Heart left ventricle (tissue), 16 donors: ENCODE measurements around the gene ANGPTL8. TPM values are rescaled to one million over a fixed set of nuclear protein-coding genes. Genes with fewer than 3 reads are reported as not detected.

Source experiments
- ATAC-seq, 4 donors: fragments of 200-7000 bp; cut with Tn5 transposase; one replicate each; pipeline ENCODE4 v1.9.1; 2020 to 2022; ENCODE audit warnings: moderate library complexity in 4 of 4, mild to moderate bottlenecking in 3 of 4, moderate number of reproducible peaks in 1 of 4
- DNase-seq, 5 donors: peaks; one replicate each; pipeline ENCODE4 v3.0.0-alpha.2; 2020
- H3K27ac ChIP-seq, 12 donors: fragments of 200-600 bp; sonication (generic) in 4 of 12; one replicate each; pipeline versions ENCODE4 v1.5.0 to v1.8.0; 2016 to 2022; ENCODE audit warnings: mild to moderate bottlenecking in 2 of 12
- H3K27me3 ChIP-seq, 9 donors: fragments of 200-600 bp; sonication (generic) in 2 of 9; one replicate each; pipeline versions ENCODE4 v1.5.1 to v1.8.0; 2016 to 2022; ENCODE audit warnings: mild to moderate bottlenecking in 3 of 9
- H3K36me3 ChIP-seq, 9 donors: fragments of 200-600 bp; sonication (generic) in 2 of 9; one replicate each; pipeline versions ENCODE4 v1.5.0 to v1.8.0; 2018 to 2022; ENCODE audit warnings: mild to moderate bottlenecking in 2 of 9
- H3K4me1 ChIP-seq, 12 donors: fragments of 200-600 bp; sonication (generic) in 4 of 12; one replicate each; pipeline versions ENCODE4 v1.5.0 to v1.8.0; 2016 to 2022; ENCODE audit warnings: mild to moderate bottlenecking in 3 of 12
- H3K4me3 ChIP-seq, 12 donors: fragments of 200-600 bp; sonication (generic) in 4 of 12; one replicate each; pipeline versions ENCODE4 v1.5.0 to v1.8.0; 2017 to 2022; ENCODE audit warnings: mild to moderate bottlenecking in 9 of 12, moderate library complexity in 4 of 12
- H3K9me3 ChIP-seq, 12 donors: fragments of 200-600 bp; sonication (generic) in 4 of 12; one replicate each; pipeline versions ENCODE4 v1.5.0 to v1.8.0; 2016 to 2022; ENCODE audit warnings: mild to moderate bottlenecking in 1 of 12
- POLR2A ChIP-seq, 2 donors: fragments of 450-650 bp; IDR thresholded peaks; one replicate each; pipeline ENCODE4 v1.6.1; 2017; ENCODE audit warnings: antibody characterized with exemption in 2 of 2, mild to moderate bottlenecking in 2 of 2, moderate library complexity in 2 of 2
- WGBS, 4 donors: extraction: QIAGEN DNeasy Blood & Tissue Kit in 2 of 4; methylation state at CpG; one replicate each; pipeline versions ENCODE4 v1.1.5 to v1.1.7; 2013 to 2018; 5-methylcytosine and 5-hydroxymethylcytosine counted together
- intact Hi-C, 10 donors: fragments of 100-400 bp; cut with DNase I; formaldehyde crosslinking; loops; one replicate each; pipeline versions ENCODE4 v1.11.1 to v1.14.2; 2022
- polyA plus RNA-seq, 2 donors: library from polyadenylated mRNA; stranded (reverse); fragments of 200-250 nt; gene quantifications; one replicate each; pipeline ENCODE4 v1.2.3, GENCODE V29; 2013
- total RNA-seq, 9 donors: library from RNA; depleted of rRNA in 2 of 9; stranded (reverse); fragments of >200 nt in 2 of 9; fragmentation: NEBNext Ultra II Directional in 3 of 9; extraction: Animal tissue kit (Norgen Biotek cat#: 25700) in 3 of 9; gene quantifications; one replicate each; pipeline versions ENCODE4 v1.1.0 to v1.2.4, GENCODE V29; 2016 to 2023
- TF ChIP-seq, protein P1 (sequence below), 12 donors: fragments of 200-600 bp; sonication (generic) in 4 of 12; IDR thresholded peaks; one replicate each; pipeline versions ENCODE4 v1.5.0 to v1.8.0; 2018 to 2022; ENCODE audit warnings: antibody characterized with exemption in 12 of 12, mild to moderate bottlenecking in 5 of 12
- donor health status: ischemic (EF 13 %, LVEDD 7.1; RV severe dilation, severe dysfunction).
- donor health status: healthy with polysubstance abuse.
- donor health status: DM: no; HTN: yes; CAD: no.
- donor health status: DM: no; HTN: no; CAD: no.
- donor health status: ischemic (EF 25% LVEDD 6.9; RV normal size, moderate dysfunction).
- donor health status: ischemic (EF 25% LVEDD 5.7; RV mildly dilated, moderate dysfunction).
- donor health status: healthy.
- donor health status: DM: yes; HTN: yes; CAD: no.
- donor health status: ischemic (EF 35%, LVEDD 5.7; RV mildly dilated, moderate dysfunction).
- donor health status: nonischemic (EF 11% LVEDD 7.7; RV severe dilation, severe dysfunction).
- donor health status: DM: yes; HTN: yes; CAD: no.
- donor health status: PGD.
- donor health status: ischemic (EF 29% LVEDD 5.4; RV normal size, mild dysfunction).
- donor health status: nonischemic (EF 23%, LVEDD 6.1; RV moderate dilation, normal function).

ANGPTL8 gene
- total and polyA plus RNA-seq, 11 donors = 0.61 to 10.2 (median 6.3) TPM; not detected in 8

DNA sequence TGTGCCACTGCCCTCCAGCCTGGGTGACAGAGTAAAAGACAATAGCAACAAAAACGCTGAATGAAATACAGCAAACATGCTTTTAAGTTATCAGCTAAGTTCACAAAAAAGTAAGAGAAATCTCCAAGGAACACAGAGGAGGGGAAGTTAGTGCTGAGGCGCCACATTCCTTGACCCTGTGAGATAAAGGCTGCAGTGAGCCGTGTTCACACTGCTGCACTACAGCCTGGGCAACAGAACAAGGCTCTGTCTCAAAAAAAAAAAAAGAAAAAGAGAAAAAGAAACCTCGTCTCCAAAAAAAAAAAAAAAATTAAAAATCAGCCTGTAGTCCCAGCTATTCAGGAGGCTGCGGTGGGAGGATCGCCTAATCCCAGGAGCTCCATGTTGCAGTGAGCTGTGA, 39.3 kb downstream of the ANGPTL8 start:
- DNase-seq = no peak

DNA sequence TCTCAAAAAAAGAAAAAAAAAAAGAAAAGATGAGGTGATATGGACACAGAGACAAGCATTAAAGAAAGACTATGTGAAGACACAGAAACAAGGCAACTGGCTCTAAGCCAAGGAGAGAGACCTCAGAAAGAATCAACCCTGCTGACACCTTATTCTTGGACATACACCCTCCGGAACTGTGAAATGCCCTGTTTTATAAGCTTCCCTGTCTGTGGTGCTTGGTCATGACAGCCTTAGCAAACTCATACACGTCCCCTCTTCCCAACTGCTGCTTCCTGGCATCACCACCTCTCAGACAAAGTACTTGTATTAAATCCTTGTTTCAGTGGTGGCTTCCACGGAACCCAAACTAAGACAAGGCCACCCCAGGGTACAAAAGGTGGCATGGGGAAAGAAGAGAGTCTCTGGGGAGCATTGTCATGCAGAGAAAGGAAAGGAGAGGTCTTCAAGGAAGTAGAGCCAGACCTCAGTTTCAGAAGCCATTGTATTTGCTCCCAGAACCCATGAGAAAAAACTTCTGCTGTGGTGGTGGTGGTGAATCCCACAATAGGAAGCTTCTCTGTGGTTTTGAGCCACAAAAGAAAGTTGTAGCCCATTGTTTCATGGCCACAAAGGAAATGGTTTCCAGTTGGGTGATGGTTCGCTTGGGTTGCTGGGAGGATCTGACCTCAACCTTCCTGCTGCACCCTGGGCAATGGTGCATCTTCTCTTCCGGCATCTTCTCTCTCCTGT, 40.3 kb downstream of the ANGPTL8 start:
- H3K36me3 ChIP-seq = no peaks in the 10 kb centered on the region
- H3K9me3 ChIP-seq = no peaks in the 10 kb centered on the region
- intact Hi-C loops = loop anchor here in 3 of 10 donors (2.0 to 10.0 kb wide), 2 partner anchors 37 to 145 kb away; no protein-coding TSS in a partner anchor
- TF ChIP-seq, protein P1, sequence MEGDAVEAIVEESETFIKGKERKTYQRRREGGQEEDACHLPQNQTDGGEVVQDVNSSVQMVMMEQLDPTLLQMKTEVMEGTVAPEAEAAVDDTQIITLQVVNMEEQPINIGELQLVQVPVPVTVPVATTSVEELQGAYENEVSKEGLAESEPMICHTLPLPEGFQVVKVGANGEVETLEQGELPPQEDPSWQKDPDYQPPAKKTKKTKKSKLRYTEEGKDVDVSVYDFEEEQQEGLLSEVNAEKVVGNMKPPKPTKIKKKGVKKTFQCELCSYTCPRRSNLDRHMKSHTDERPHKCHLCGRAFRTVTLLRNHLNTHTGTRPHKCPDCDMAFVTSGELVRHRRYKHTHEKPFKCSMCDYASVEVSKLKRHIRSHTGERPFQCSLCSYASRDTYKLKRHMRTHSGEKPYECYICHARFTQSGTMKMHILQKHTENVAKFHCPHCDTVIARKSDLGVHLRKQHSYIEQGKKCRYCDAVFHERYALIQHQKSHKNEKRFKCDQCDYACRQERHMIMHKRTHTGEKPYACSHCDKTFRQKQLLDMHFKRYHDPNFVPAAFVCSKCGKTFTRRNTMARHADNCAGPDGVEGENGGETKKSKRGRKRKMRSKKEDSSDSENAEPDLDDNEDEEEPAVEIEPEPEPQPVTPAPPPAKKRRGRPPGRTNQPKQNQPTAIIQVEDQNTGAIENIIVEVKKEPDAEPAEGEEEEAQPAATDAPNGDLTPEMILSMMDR (IDR thresholded peaks at IDR 0.05) = no peak
- TF ChIP-seq POLR2A (IDR thresholded peaks at IDR 0.05) = no peak
- H3K27ac ChIP-seq = peak overlapping the region in 10 of 12 donors; percentile 7 to 66 (median 48)
- no peak overlapping the region for H3K4me3 ChIP-seq
- 58 to 81% (median 70%) methylated on average over 5 of the region's 5 CpGs for WGBS, 4 donors
- ATAC-seq = peak in 1 of 4 donors; percentile 13
- DNase-seq = no peak
- H3K4me1 ChIP-seq = peaks cover 0 to 22% (median 12%) of the 10 kb centered on the region in 12 donors
- H3K27me3 ChIP-seq = peaks cover 0 to 23% (median 0%) of the 10 kb centered on the region in 9 donors

More for the DNA sequence above, 39.3 kb downstream of the ANGPTL8 start:
- H3K27me3 ChIP-seq = peaks cover 0 to 23% (median 0%) of the 10 kb centered on the region in 9 donors
- peak in 3 of 4 donors; percentile 60 to 83 (median 64) for ATAC-seq
- peak overlapping the region in 6 of 12 donors; percentile 7 to 66 (median 48) for H3K27ac ChIP-seq
- H3K9me3 ChIP-seq = no peaks in the 10 kb centered on the region
- no peak overlapping the region for H3K4me3 ChIP-seq
- H3K4me1 ChIP-seq = peaks cover 0 to 18% (median 10%) of the 10 kb centered on the region in 12 donors
- 30 to 34% (median 31%) methylated on average over 6 of the region's 6 CpGs for WGBS, 4 donors
- no peaks in the 10 kb centered on the region for H3K36me3 ChIP-seq
- intact Hi-C loops = loop anchor here in 1 of 10 donors (2.0 kb wide), 1 partner anchor 36 kb away; no protein-coding TSS in a partner anchor
- TF ChIP-seq POLR2A (IDR thresholded peaks at IDR 0.05) = no peak
- TF ChIP-seq, protein P1 (IDR thresholded peaks at IDR 0.05) = no peak

DNA sequence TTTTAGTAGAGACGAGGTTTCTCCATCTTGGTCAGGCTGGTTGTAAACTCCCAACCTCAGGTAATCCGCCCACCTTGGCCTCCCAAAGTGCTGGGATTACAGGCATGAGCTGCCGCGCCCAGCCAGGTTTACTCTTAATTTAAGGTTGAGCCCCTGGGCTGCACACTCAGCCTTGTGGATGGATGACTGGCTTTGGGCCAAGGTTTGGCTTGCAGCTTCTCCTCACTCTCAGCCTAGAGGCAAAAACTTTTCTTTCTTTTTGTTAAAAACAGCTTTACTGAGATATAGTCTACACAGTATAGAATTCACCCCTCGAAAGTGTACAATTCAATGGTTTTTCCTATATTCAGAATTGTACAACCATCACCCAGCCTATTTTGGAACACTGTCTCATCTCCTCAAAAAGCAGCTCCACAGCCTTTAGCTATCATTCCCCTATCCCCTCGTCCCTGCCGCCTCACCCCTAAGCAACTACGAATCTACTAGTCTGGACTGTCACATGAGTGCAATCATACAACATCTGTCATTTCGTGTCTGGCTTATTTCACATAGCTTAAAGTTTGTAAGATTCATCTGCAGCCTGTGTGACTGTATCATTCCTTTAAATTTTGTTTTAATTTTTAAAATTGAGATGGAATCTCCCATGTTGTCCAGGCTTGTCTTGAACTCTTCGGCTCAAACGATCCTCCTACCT, 42.1 kb downstream of the ANGPTL8 start:
- intact Hi-C loops = loop anchor here in 2 of 10 donors (10.0 kb wide), 1 partner anchor 147 kb away; no protein-coding TSS in a partner anchor
- Histone ChIP-seq H3K27me3 (peaks cover 0 to 13% (median 0%) of the 10 kb centered on the region in 9 donors), H3K9me3 (no peaks in the 10 kb centered on the region), H3K27ac (no peak overlapping the region), H3K4me3 (no peak overlapping the region), H3K4me1 (peaks cover 0 to 29% (median 12%) of the 10 kb centered on the region in 12 donors), H3K36me3 (no peaks in the 10 kb centered on the region)
- DNase-seq (no peak), ATAC-seq (no peak)
- TF ChIP-seq POLR2A (IDR thresholded peaks at IDR 0.05) = no peak
- TF ChIP-seq, protein P1 (IDR thresholded peaks at IDR 0.05) = no peak
- 64 to 74% (median 71%) methylated on average over 11 of the region's 11 CpGs for WGBS, 4 donors

DNA sequence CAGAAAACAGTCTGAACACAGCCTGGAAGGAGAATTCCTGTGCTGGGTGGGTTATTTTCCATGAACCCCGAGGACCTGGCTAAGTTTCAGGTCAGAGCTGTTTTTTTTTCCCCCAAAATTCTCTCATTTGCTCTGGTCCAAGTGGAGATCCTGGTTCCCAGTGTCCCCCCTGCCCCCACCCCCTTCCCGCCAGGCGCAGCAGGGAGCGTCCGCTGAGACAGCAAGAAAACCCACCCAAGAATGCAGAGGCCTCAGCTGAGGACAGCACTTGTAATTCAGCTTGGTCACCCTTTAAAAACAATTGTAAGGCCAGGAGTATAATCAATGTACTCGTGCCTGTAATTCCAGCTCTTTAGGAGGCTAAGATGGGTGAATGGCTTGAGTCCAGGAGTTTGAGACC, 45.1 kb downstream of the ANGPTL8 start:
- no peak for ATAC-seq
- H3K27me3 ChIP-seq = peaks cover 0 to 8% (median 0%) of the 10 kb centered on the region in 9 donors
- intact Hi-C loops = loop anchor here in 2 of 10 donors (10.0 kb wide), 1 partner anchor 150 kb away; no protein-coding TSS in a partner anchor
- DNase-seq = no peak
- no peaks in the 10 kb centered on the region for H3K36me3 ChIP-seq
- peak overlapping the region in 3 of 12 donors; percentile 30 to 54 (median 37) for H3K27ac ChIP-seq
- no peaks in the 10 kb centered on the region for H3K9me3 ChIP-seq
- TF ChIP-seq POLR2A (IDR thresholded peaks at IDR 0.05) = no peak
- TF ChIP-seq, protein P1 (IDR thresholded peaks at IDR 0.05) = no peak
- 60 to 76% (median 68%) methylated on average over 6 of the region's 6 CpGs for WGBS, 4 donors
- peaks cover 0 to 25% (median 11%) of the 10 kb centered on the region in 12 donors for H3K4me1 ChIP-seq
- no peak overlapping the region for H3K4me3 ChIP-seq
